ENCODE data around the gene COL9A3.

COL9A3 gene

DNA sequence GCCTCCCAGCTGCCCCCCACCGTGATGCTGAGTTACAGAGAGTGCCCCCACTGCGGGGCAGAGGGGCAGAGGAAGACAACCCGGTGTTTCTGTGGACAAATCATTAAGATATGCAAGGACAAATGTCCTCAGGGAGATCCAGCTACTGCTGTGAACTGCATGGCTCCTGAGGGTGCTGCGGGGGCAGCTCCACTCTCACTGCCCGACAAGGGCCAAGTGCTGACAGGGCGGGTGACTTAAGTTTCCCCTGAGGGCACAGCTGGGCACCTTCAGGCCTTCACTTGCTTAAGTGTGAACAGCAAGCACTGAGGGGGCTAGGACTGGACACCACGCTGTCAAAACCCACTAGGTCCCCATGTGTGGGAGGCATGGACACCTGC, 71.0 kb downstream of the COL9A3 start:
- DNase-seq (ENCODE audit: low read depth in 1 of 2, low spot score in 1 of 2): no peak
- TF ChIP-seq SPI1 (IDR thresholded peaks at IDR 0.05; ENCODE audit: borderline replicate concordance, low read depth) (no peak), POLR2AphosphoS5 (IDR thresholded peaks at IDR 0.05; ENCODE audit: low read depth) (no peak), GABPA (IDR thresholded peaks at IDR 0.05; ENCODE audit: low read depth) (no peak)
- TF ChIP-seq, protein P1, sequence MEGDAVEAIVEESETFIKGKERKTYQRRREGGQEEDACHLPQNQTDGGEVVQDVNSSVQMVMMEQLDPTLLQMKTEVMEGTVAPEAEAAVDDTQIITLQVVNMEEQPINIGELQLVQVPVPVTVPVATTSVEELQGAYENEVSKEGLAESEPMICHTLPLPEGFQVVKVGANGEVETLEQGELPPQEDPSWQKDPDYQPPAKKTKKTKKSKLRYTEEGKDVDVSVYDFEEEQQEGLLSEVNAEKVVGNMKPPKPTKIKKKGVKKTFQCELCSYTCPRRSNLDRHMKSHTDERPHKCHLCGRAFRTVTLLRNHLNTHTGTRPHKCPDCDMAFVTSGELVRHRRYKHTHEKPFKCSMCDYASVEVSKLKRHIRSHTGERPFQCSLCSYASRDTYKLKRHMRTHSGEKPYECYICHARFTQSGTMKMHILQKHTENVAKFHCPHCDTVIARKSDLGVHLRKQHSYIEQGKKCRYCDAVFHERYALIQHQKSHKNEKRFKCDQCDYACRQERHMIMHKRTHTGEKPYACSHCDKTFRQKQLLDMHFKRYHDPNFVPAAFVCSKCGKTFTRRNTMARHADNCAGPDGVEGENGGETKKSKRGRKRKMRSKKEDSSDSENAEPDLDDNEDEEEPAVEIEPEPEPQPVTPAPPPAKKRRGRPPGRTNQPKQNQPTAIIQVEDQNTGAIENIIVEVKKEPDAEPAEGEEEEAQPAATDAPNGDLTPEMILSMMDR (IDR thresholded peaks at IDR 0.05; ENCODE audit: insufficient read depth, low read length): no peak
- TF ChIP-seq, protein P2, sequence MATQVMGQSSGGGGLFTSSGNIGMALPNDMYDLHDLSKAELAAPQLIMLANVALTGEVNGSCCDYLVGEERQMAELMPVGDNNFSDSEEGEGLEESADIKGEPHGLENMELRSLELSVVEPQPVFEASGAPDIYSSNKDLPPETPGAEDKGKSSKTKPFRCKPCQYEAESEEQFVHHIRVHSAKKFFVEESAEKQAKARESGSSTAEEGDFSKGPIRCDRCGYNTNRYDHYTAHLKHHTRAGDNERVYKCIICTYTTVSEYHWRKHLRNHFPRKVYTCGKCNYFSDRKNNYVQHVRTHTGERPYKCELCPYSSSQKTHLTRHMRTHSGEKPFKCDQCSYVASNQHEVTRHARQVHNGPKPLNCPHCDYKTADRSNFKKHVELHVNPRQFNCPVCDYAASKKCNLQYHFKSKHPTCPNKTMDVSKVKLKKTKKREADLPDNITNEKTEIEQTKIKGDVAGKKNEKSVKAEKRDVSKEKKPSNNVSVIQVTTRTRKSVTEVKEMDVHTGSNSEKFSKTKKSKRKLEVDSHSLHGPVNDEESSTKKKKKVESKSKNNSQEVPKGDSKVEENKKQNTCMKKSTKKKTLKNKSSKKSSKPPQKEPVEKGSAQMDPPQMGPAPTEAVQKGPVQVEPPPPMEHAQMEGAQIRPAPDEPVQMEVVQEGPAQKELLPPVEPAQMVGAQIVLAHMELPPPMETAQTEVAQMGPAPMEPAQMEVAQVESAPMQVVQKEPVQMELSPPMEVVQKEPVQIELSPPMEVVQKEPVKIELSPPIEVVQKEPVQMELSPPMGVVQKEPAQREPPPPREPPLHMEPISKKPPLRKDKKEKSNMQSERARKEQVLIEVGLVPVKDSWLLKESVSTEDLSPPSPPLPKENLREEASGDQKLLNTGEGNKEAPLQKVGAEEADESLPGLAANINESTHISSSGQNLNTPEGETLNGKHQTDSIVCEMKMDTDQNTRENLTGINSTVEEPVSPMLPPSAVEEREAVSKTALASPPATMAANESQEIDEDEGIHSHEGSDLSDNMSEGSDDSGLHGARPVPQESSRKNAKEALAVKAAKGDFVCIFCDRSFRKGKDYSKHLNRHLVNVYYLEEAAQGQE (IDR thresholded peaks at IDR 0.05; ENCODE audit: insufficient replicate concordance, low read depth): no peak
- no peaks in the 10 kb centered on the region for H3K27me3 ChIP-seq (ENCODE audit: insufficient read depth, poor library complexity, severe bottlenecking)
- peak overlapping the region; percentile 40 for H3K27ac ChIP-seq (replicated peaks)
- H3K4me3 ChIP-seq (replicated peaks; ENCODE audit: insufficient read depth, low read length): no peak overlapping the region

DNA sequence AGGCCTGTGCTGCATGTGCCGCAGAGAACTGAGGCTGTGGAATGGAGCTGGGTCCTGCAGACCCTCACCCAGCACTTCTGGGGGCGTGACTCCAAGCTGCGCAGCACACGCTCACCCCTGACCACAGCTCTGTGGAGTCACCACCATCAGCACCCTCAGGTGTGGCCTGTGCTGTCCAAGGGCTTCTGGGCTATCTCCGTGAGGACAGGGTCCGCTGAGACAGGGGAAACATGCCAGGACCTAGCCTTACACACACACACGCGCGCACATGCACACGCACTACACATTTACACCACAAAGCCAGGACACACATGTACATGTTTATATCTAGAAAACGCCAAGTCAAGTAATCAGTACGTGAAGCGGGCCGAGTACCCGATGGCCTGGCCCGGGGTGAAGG, 71.6 kb downstream of the COL9A3 start:
- Histone ChIP-seq H3K27me3 (ENCODE audit: insufficient read depth, poor library complexity, severe bottlenecking) (no peaks in the 10 kb centered on the region), H3K27ac (replicated peaks) (no peak overlapping the region), H3K4me3 (replicated peaks; ENCODE audit: insufficient read depth, low read length) (no peak overlapping the region)
- TF ChIP-seq, protein P1 (IDR thresholded peaks at IDR 0.05; ENCODE audit: insufficient read depth, low read length): no peak
- TF ChIP-seq POLR2AphosphoS5 (IDR thresholded peaks at IDR 0.05; ENCODE audit: low read depth): no peak; the same call in 1 of the 2 replicates
- no peak for TF ChIP-seq SPI1 (IDR thresholded peaks at IDR 0.05; ENCODE audit: borderline replicate concordance, low read depth)
- no peak for TF ChIP-seq GABPA (IDR thresholded peaks at IDR 0.05; ENCODE audit: low read depth)
- TF ChIP-seq, protein P2 (IDR thresholded peaks at IDR 0.05; ENCODE audit: insufficient replicate concordance, low read depth): no peak
- no peak for DNase-seq (ENCODE audit: low read depth in 1 of 2, low spot score in 1 of 2)

DNA sequence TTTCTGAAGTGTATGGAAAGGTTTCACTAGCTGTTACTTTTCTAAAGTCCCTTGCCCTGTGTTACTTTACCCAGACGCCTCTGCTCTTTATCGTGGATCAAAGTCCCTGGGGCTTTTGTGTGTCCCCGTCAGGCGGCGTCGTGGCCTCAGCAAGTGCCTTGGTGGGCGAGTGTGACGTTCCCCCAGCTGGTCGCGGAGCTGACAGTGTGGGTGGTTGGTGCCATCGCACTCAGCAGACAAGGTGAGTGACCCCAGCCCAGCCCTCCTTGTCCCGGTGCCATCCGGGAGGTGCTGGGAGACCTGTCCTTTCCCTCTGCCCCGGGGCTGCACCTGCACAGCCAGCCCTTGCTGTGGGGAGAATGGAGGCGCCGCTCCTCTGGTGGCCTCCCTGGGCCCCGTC, 72.1 kb downstream of the COL9A3 start:
- no peak for DNase-seq (ENCODE audit: low read depth in 1 of 2, low spot score in 1 of 2)
- TF ChIP-seq, protein P1 (IDR thresholded peaks at IDR 0.05; ENCODE audit: insufficient read depth, low read length): no peak
- TF ChIP-seq, protein P2 (IDR thresholded peaks at IDR 0.05; ENCODE audit: insufficient replicate concordance, low read depth): no peak
- no peak for TF ChIP-seq GABPA (IDR thresholded peaks at IDR 0.05; ENCODE audit: low read depth)
- no peak for TF ChIP-seq SPI1 (IDR thresholded peaks at IDR 0.05; ENCODE audit: borderline replicate concordance, low read depth)
- no peak for TF ChIP-seq POLR2AphosphoS5 (IDR thresholded peaks at IDR 0.05; ENCODE audit: low read depth)
- no peak overlapping the region for H3K4me3 ChIP-seq (replicated peaks; ENCODE audit: insufficient read depth, low read length)
- no peaks in the 10 kb centered on the region for H3K27me3 ChIP-seq (ENCODE audit: insufficient read depth, poor library complexity, severe bottlenecking)
- no peak overlapping the region for H3K27ac ChIP-seq (replicated peaks)

Data from HL-60 (cell line).